ENCODE measurements around the gene SOD3. TPM values are rescaled to one million over a fixed set of nuclear protein-coding genes. Genes with fewer than 3 reads are reported as not detected.

Gene SOD3
- total and polyA plus RNA-seq, 2 of the 13 experiments (the other 11 are each of a cell fraction or from before 2014, with no cell fraction given): 0.04 TPM; not detected in 1

- Histone ChIP-seq H4K20me1 (ENCODE audit: insufficient read depth, low read length) (no peaks in the 10 kb centered on the region), H3K9ac (ENCODE audit: insufficient read depth, low read depth, low read length) (no peak overlapping the region), H2AFZ (ENCODE audit: low read length) (no peak overlapping the region), H3K27ac (ENCODE audit: extremely low read length, insufficient read depth, low read length) (no peak overlapping the region), H3K79me2 (ENCODE audit: insufficient read depth, low read length) (no peaks in the 10 kb centered on the region), H3K9me3 (ENCODE audit: low read length) (no peaks in the 10 kb centered on the region), H3K36me3 (replicated peaks in 1 of 2; ENCODE audit: control insufficient read depth in 1 of 2, insufficient read depth in 2 of 2, low read length in 2 of 2) (no peaks in the 10 kb centered on the region), H3K4me3 (replicated peaks in 1 of 3; ENCODE audit: insufficient read depth in 1 of 3, low read depth in 2 of 3, low read length in 3 of 3) (no peak overlapping the region), H3K27me3 (ENCODE audit: control insufficient read depth in 1 of 2, insufficient read depth in 2 of 2, low read length in 2 of 2) (no peaks in the 10 kb centered on the region), H3K4me1 (ENCODE audit: insufficient read depth, low read length) (no peaks in the 10 kb centered on the region), H3K4me2 (ENCODE audit: low read depth, low read length) (no peak overlapping the region)
- in situ Hi-C loops (cut with HindIII; ENCODE audit: extremely low pct_ligation_motif_present, low pct_unique_long_range_greater_than_20kb) (no loop called here), intact Hi-C loops (cut with micrococcal nuclease; ENCODE audit: unreplicated experiment) (no loop called here)
- no peak for DNase-seq (ENCODE audit: low spot score)
- ChIA-PET CTCF (ENCODE audit: low intra/inter-chr PET ratio, low total read pairs) (no interaction called here), POLR2A (no interaction called here)
- WGBS (ENCODE audit: low lambda C conversion rate): 4% methylated on average over 1 of the region's 2 CpGs
- ATAC-seq: no peak
- no peak for FAIRE-seq
- TF ChIP-seq SPEN (CRISPR knock-in tag; IDR thresholded peaks at IDR 0.05; ENCODE audit: low read depth) (no peak), ZBTB8A (CRISPR knock-in tag; IDR thresholded peaks at IDR 0.05; ENCODE audit: borderline replicate concordance, low read depth) (no peak), ZNF598 (CRISPR knock-in tag; IDR thresholded peaks at IDR 0.05; ENCODE audit: borderline replicate concordance) (no peak), ZMAT5 (CRISPR knock-in tag; IDR thresholded peaks at IDR 0.05; ENCODE audit: borderline replicate concordance, low read depth) (no peak), YEATS4 (CRISPR knock-in tag; IDR thresholded peaks at IDR 0.05; ENCODE audit: borderline replicate concordance) (no peak), GABPB1 (CRISPR knock-in tag; IDR thresholded peaks at IDR 0.05) (no peak), SRSF1 (optimal IDR thresholded peaks at IDR 0.05; ENCODE audit: low read depth, low read length) (no peak), BHLHE40 (IDR thresholded peaks at IDR 0.05; ENCODE audit: low read length) (no peak)
- no TSS peak for BruUV-seq (replicated peaks)
Observed at GRCh38 chr4:24774452-24774851, 20.9 kb upstream of the SOD3 start.

- no peaks in the 10 kb centered on the region for H3K9me3 ChIP-seq (ENCODE audit: low read length)
Observed at GRCh38 chr4:24775032-24775605, 20.3 kb upstream of the SOD3 start.

More at GRCh38 chr4:24775032-24775605, 20.3 kb upstream of the SOD3 start:
- ChIA-PET POLR2A (no interaction called here), CTCF (ENCODE audit: low intra/inter-chr PET ratio, low total read pairs) (no interaction called here)
- no peak for DNase-seq (ENCODE audit: low spot score)
- Histone ChIP-seq H3K27me3 (ENCODE audit: control insufficient read depth in 1 of 2, insufficient read depth in 2 of 2, low read length in 2 of 2) (no peaks in the 10 kb centered on the region), H3K27ac (ENCODE audit: extremely low read length, insufficient read depth, low read length) (no peak overlapping the region), H4K20me1 (ENCODE audit: insufficient read depth, low read length) (no peaks in the 10 kb centered on the region), H2AFZ (ENCODE audit: low read length) (no peak overlapping the region), H3K4me2 (ENCODE audit: low read depth, low read length) (no peak overlapping the region), H3K36me3 (replicated peaks in 1 of 2; ENCODE audit: control insufficient read depth in 1 of 2, insufficient read depth in 2 of 2, low read length in 2 of 2) (no peaks in the 10 kb centered on the region), H3K4me1 (ENCODE audit: insufficient read depth, low read length) (no peaks in the 10 kb centered on the region), H3K79me2 (ENCODE audit: insufficient read depth, low read length) (no peaks in the 10 kb centered on the region), H3K4me3 (replicated peaks in 1 of 3; ENCODE audit: insufficient read depth in 1 of 3, low read depth in 2 of 3, low read length in 3 of 3) (no peak overlapping the region), H3K9ac (ENCODE audit: insufficient read depth, low read depth, low read length) (no peak overlapping the region)
- intact Hi-C loops (cut with micrococcal nuclease; ENCODE audit: unreplicated experiment) (no loop called here), in situ Hi-C loops (cut with HindIII; ENCODE audit: extremely low pct_ligation_motif_present, low pct_unique_long_range_greater_than_20kb) (no loop called here)
- 2% methylated on average over 2 of the region's 2 CpGs for whole genome bisulfite sequencing (ENCODE audit: low lambda C conversion rate)
- no peak for FAIRE-seq
- ATAC-seq: no peak
- no TSS peak for BruUV-seq (replicated peaks)
- TF ChIP-seq CEBPB (IDR thresholded peaks at IDR 0.05; ENCODE audit: borderline replicate concordance, low read depth, low read length): peak; percentile 55; the same call in 1 of the 2 replicates
- no peak for TF ChIP-seq ZNF446 (CRISPR knock-in tag; IDR thresholded peaks at IDR 0.05)
- no peak for TF ChIP-seq THYN1 (CRISPR knock-in tag; IDR thresholded peaks at IDR 0.05; ENCODE audit: borderline replicate concordance, low read depth)
